DND-41 (cell line): ENCODE measurements around the gene RFFL.

Source experiments
- EZH2 ChIP-seq: IDR thresholded peaks from 3 replicates; pipeline ENCODE4 v1.6.1; 2012; ENCODE audit warnings: borderline replicate concordance, low read depth, mild to moderate bottlenecking, moderate library complexity, low read length, inconsistent platforms; ENCODE audit not compliant: severe bottlenecking
- TF ChIP-seq, protein P1 (sequence below): IDR thresholded peaks from 2 replicates; pipeline ENCODE4 v1.5.1; 2012; ENCODE audit warnings: borderline replicate concordance, low read length, moderate library complexity, mild to moderate bottlenecking; ENCODE audit not compliant: poor library complexity, severe bottlenecking; ENCODE audit errors: extremely low read depth

DNA sequence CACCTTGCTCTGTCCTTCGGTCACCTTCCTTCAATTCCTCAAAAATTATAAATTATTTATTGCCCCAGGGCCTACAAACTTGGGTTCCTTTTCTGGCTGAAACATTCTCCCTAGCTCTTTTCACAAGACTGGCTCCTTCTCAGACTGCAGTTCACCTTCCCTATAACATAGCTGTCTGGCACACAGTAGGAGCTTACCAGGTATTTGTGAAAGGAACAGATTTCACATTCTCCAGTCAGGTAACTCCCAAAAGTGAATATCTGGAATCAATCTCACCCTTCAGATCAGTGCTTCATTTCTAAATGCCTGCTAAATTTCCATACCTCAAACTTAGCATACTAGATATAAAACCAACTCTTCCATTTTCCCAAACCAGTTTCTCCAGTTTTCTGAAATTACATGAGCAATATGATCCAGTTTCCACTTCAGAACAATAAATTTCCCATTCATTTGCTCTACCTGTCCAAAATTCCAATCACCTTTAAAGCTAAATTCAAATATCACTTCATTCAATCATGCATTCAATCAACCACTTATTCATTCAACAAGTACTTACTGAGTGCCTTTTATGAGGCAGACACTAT, 6.1 kb downstream of the RFFL start:
- TF ChIP-seq, protein P1, sequence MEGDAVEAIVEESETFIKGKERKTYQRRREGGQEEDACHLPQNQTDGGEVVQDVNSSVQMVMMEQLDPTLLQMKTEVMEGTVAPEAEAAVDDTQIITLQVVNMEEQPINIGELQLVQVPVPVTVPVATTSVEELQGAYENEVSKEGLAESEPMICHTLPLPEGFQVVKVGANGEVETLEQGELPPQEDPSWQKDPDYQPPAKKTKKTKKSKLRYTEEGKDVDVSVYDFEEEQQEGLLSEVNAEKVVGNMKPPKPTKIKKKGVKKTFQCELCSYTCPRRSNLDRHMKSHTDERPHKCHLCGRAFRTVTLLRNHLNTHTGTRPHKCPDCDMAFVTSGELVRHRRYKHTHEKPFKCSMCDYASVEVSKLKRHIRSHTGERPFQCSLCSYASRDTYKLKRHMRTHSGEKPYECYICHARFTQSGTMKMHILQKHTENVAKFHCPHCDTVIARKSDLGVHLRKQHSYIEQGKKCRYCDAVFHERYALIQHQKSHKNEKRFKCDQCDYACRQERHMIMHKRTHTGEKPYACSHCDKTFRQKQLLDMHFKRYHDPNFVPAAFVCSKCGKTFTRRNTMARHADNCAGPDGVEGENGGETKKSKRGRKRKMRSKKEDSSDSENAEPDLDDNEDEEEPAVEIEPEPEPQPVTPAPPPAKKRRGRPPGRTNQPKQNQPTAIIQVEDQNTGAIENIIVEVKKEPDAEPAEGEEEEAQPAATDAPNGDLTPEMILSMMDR, result no peak
- no peak for TF ChIP-seq EZH2
